Esophagus muscularis mucosa (tissue), 4 donors: ENCODE results near the gene FGF14.

Source experiments
- CTCF ChIP-seq, 3 experiments: fragments of 200-600 bp in 2 of 3; fragments of 450-650 bp in 1 of 3; sonication (generic) in 2 of 3; IDR thresholded peaks; one replicate each; pipeline ENCODE4 v1.5.1; 2017 to 2019; ENCODE audit warnings: antibody characterized with exemption in 3 of 3, mild to moderate bottlenecking in 2 of 3, moderate library complexity in 1 of 3
- EP300 ChIP-seq: sonication (generic); formaldehyde crosslinking; IDR thresholded peaks from one replicate; pipeline ENCODE4 v1.6.1; 2017; ENCODE audit warnings: antibody characterized with exemption
- POLR2A ChIP-seq: fragments of 450-650 bp; IDR thresholded peaks from one replicate; pipeline ENCODE4 v1.6.1; 2017; ENCODE audit warnings: antibody characterized with exemption, moderate library complexity, mild to moderate bottlenecking, low read depth
- POLR2AphosphoS5 ChIP-seq, 2 donors: sonication (generic); formaldehyde crosslinking; IDR thresholded peaks; one replicate each; pipeline ENCODE4 v1.6.1; 2017; ENCODE audit warnings: antibody characterized with exemption in 2 of 2

- no peak for TF ChIP-seq CTCF (IDR thresholded peaks at IDR 0.05)
- no peak for TF ChIP-seq POLR2AphosphoS5 (IDR thresholded peaks at IDR 0.05)
- no peak for TF ChIP-seq POLR2A
- no peak for TF ChIP-seq EP300
These were observed 626.6 kb downstream of the FGF14 start for GRCh38 chr13:101775267-101775666.
